Stimulated activated CD8-positive, alpha-beta memory T cell treated with anti-CD3 and anti-CD28 coated beads, Interleukin-7, amount 100 ng/mL, for 4 hours (primary cell): ENCODE measurements around the gene KSR1.
"Not testable (repeated sequence)": the region's sequence is repeated elsewhere in the genome, so short reads cannot be mapped to it uniquely, and the experiment has no call there.

Experiments used
- DNase-seq, 2 donors: peaks; one replicate each; pipeline ENCODE4 v3.0.0-alpha.2; 2020; ENCODE audit warnings: low read depth in 2 of 2

The KSR1 gene

GRCh38 chr17:27455914-27456680 is at the start of gene KSR1:
TSS of gene KSR1 (plus strand) at chr17:27456448. CDS start at chr17:27456644, 196 bp downstream.
- DNase-seq: peak; percentile 66 to 81

- no peak for DNase-seq
These were observed 48.1 kb upstream of the KSR1 start for GRCh38 chr17:27407916-27408864.

- DNase-seq: no peak
These were observed 47.4 kb upstream of the KSR1 start for GRCh38 chr17:27408891-27409290.

- DNase-seq: not testable (repeated sequence)
These were observed 44.1 kb upstream of the KSR1 start for GRCh38 chr17:27412158-27412557.

GRCh38 chr17:27413315-27413714 is 42.9 kb upstream of the KSR1 start:
- no peak for DNase-seq

GRCh38 chr17:27413792-27414191 is 42.5 kb upstream of the KSR1 start:
- DNase-seq: no peak

- no peak for DNase-seq
These were observed 42.0 kb upstream of the KSR1 start for GRCh38 chr17:27414271-27414670.

GRCh38 chr17:27414694-27415093 is 41.6 kb upstream of the KSR1 start:
- no peak for DNase-seq

- no peak for DNase-seq
These were observed 41.0 kb upstream of the KSR1 start for GRCh38 chr17:27415120-27415795.

GRCh38 chr17:27417596-27418365 is 38.5 kb upstream of the KSR1 start:
- DNase-seq: no peak

- DNase-seq: no peak
These were observed 38.0 kb upstream of the KSR1 start for GRCh38 chr17:27418366-27418615.

GRCh38 chr17:27419156-27419555 is 37.1 kb upstream of the KSR1 start:
- no peak for DNase-seq

GRCh38 chr17:27420211-27420950 is 35.9 kb upstream of the KSR1 start:
- no peak for DNase-seq

GRCh38 chr17:27421111-27421510 is 35.1 kb upstream of the KSR1 start:
- no peak for DNase-seq

- DNase-seq: not testable (repeated sequence)
These were observed 34.6 kb upstream of the KSR1 start for GRCh38 chr17:27421626-27422025.

- no peak for DNase-seq
These were observed 33.6 kb upstream of the KSR1 start for GRCh38 chr17:27422601-27423000.

GRCh38 chr17:27423651-27424050 is 32.6 kb upstream of the KSR1 start:
- no peak for DNase-seq

- DNase-seq: no peak
These were observed 31.7 kb upstream of the KSR1 start for GRCh38 chr17:27424516-27424915.

GRCh38 chr17:27424941-27425340 is 31.3 kb upstream of the KSR1 start:
- no peak for DNase-seq

GRCh38 chr17:27425571-27425970 is 30.7 kb upstream of the KSR1 start:
- DNase-seq: not testable (repeated sequence)

GRCh38 chr17:27425991-27426390 is 30.3 kb upstream of the KSR1 start:
- DNase-seq: no peak
